ENCODE measurements around the gene GATD1.

Gene GATD1

GRCh38 chr11:724778-725386 lies 52.4 kb downstream of the GATD1 start:
- DNase-seq, result no peak

DNA sequence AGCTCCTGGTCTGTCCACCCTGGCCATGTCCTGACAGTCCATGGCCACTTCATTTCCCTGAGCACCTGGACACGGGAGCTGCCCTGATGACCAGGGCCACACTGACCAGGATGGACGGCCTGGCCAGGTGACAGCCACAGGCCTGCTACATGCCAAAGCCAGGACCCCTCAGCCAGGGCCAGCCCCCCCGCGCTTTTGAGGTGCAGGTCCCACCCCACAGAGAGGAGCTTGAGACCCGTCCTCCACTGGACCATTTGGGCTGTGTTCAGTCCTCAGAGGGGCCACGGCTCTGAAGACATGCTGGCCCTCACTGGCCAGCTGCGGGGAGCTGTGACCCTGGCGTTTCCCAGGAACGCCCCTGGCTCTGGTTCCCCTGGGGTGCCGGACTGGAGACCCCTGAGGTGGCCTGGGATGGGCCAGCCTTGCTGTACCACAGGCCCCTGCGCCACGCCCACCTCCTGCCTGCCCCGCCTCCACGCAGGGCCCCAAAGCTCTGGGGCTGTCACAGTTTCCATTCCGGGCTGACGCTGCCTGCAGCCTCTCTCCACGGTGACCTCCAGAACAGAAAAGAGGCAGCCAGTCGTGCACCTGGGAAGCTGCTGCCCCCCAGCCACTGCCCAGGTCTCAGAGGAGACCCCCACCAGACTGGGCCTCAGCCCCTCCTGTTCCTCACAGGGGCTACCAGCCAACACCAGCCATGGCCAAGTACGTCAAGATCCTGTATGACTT lies 53.1 kb downstream of the GATD1 start:
- DNase-seq, result peak in 1 of 2 experiments; percentile 35

DNA sequence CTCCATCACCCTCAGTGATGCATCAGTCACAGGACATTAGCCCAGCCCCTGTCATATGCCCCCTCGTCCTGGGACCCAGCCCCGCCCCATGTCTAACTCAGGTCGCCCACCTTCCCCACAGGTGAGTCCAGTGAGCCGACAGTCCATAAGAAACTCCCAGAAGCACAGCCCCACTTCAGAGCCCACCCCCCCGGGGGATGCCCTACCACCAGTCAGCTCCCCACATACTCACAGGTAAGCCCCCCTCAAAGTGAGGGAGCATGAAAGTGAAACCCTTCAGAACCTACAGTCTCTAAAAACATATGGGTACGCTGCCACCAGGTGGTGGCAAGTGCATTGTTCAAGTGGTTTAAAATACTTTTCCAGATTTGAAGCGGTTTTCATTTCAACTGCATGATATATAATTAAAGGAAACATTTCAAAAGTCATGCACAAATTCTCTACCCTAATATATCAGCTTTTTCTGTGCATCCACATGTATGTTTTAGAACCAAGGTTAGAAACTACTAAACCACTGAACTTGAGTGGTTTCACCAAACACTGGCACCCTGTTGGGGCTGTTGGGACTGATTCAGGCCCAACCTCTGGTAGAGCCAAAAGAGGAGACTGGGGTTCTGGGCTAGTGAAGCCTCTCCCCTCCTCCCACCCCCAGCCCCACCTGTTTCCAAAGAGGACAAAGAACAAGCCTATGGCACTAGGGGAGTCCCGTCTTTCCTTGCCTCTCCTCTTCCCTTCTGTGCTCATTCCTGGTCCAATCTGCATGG lies 54.0 kb downstream of the GATD1 start:
- peak; percentile 63 to 64 for DNase-seq

GRCh38 chr11:722346-722811 lies 54.9 kb downstream of the GATD1 start:
- no peak for DNase-seq

- DNase-seq, result peak; percentile 65 to 67
Observed at GRCh38 chr11:721741-722345, 55.4 kb downstream of the GATD1 start.

DNA sequence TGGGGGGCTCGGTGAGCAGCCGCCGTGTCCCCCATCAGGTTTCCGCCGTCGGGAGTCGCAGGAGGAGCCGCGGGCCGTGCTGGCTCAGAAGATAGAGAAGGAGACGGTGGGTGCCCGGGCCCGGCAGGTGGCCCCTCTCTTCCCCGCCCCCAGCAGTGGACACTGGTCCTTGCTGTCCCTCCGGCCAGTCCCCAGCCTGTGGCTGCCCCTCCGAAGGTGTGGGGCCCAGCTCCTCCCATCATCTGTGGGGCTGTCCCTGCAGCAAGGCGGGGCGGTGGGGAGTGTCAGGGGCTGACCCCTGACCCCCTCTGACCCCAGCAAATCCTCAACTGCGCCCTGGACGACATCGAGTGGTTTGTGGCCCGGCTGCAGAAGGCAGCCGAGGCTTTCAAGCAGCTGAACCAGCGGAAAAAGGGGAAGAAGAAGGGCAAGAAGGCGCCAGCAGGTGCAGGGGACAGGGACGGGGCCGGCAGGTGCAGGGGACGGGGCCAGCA lies 56.0 kb downstream of the GATD1 start:
- no peak for DNase-seq

GRCh38 chr11:720642-721246 lies 56.5 kb downstream of the GATD1 start:
- peak; percentile 54 to 66 for DNase-seq

GRCh38 chr11:720017-720641 lies 57.2 kb downstream of the GATD1 start:
- no peak for DNase-seq

- DNase-seq, result no peak
Observed at GRCh38 chr11:719214-720016, 57.9 kb downstream of the GATD1 start.

Measured in activated T-cell treated with anti-CD3 and anti-CD28 coated beads, Interleukin-2, amount 50 U/mL, for 48 hours (primary cell).